ENCODE measurements around the gene OR2D3.

DNA sequence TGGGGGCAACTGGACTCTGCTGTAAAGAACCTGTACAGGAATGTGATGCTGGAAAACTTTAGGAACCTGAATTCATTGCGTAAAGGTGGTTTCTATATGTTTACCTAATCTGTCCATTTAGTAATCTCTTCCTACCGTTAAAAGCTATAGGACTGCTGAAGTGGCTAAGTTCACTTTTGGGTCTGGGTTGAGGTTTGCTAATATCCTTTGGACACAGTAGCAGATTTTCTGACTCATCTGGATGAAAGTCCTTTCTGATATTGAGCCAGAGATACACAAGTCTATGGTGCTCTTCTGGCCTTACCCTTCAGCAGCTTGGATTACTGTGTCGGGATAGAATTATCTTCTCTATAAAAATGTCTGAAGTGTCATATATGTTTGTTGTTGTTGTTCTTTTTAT lies 22.3 kb downstream of the OR2D3 start:
- TF ChIP-seq, protein P1, sequence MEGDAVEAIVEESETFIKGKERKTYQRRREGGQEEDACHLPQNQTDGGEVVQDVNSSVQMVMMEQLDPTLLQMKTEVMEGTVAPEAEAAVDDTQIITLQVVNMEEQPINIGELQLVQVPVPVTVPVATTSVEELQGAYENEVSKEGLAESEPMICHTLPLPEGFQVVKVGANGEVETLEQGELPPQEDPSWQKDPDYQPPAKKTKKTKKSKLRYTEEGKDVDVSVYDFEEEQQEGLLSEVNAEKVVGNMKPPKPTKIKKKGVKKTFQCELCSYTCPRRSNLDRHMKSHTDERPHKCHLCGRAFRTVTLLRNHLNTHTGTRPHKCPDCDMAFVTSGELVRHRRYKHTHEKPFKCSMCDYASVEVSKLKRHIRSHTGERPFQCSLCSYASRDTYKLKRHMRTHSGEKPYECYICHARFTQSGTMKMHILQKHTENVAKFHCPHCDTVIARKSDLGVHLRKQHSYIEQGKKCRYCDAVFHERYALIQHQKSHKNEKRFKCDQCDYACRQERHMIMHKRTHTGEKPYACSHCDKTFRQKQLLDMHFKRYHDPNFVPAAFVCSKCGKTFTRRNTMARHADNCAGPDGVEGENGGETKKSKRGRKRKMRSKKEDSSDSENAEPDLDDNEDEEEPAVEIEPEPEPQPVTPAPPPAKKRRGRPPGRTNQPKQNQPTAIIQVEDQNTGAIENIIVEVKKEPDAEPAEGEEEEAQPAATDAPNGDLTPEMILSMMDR (IDR thresholded peaks at IDR 0.05; ENCODE audit: low read length), result no peak
- TF ChIP-seq EZH2 (optimal IDR thresholded peaks at IDR 0.05; ENCODE audit: low read depth, low read length), result no peak
- TF ChIP-seq EZH2phosphoT487 (IDR thresholded peaks at IDR 0.05; ENCODE audit: low read length), result no peak

All from MM.1S (cell line).